Upper lobe of right lung (tissue), 1 donor: ENCODE results near the gene PLEK. TPM values are rescaled to one million over a fixed set of nuclear protein-coding genes. Genes with fewer than 3 reads are reported as not detected.

ENCODE experiments used
- ATAC-seq: fragments of 200-7000 bp; cut with Tn5 transposase; one replicate; pipeline ENCODE4 v1.9.1; 2020; ENCODE audit warnings: mild to moderate bottlenecking, moderate library complexity
- DNase-seq: peaks from one replicate; pipeline ENCODE4 v3.0.0-alpha.2; 2020
- H3K27ac ChIP-seq: fragments of 200-600 bp; one replicate; pipeline ENCODE4 v1.8.0; 2022
- H3K27me3 ChIP-seq: fragments of 200-600 bp; one replicate; pipeline ENCODE4 v1.8.0; 2022; ENCODE audit warnings: mild to moderate bottlenecking
- H3K36me3 ChIP-seq: fragments of 200-600 bp; one replicate; pipeline ENCODE4 v1.8.0; 2022
- H3K4me1 ChIP-seq: fragments of 200-600 bp; one replicate; pipeline ENCODE4 v1.8.0; 2022
- H3K4me3 ChIP-seq: fragments of 200-600 bp; one replicate; pipeline ENCODE4 v1.8.0; 2022; ENCODE audit warnings: mild to moderate bottlenecking
- H3K9me3 ChIP-seq: fragments of 200-600 bp; one replicate; pipeline ENCODE4 v1.8.0; 2022
- intact Hi-C: fragments of 100-400 bp; cut with DNase I; formaldehyde crosslinking; loops from one replicate; pipeline ENCODE4 v1.11.0; 2022
- total RNA-seq: library from RNA; stranded (reverse); fragmentation: NEBNext Ultra II Directional; extraction: Animal tissue kit (Norgen Biotek cat#: 25700); gene quantifications from one replicate; pipeline ENCODE4 v1.2.1, GENCODE V29; 2021
- TF ChIP-seq, protein P1 (sequence below): fragments of 200-600 bp; IDR thresholded peaks from one replicate; pipeline ENCODE4 v1.8.0; 2022; ENCODE audit warnings: antibody characterized with exemption
- donor health status: DM: no; HTN: yes; CAD: no; lungs with severe emphysema.

PLEK gene
- total RNA-seq, 1 donor from 2014 or later = 32.9 TPM

DNA sequence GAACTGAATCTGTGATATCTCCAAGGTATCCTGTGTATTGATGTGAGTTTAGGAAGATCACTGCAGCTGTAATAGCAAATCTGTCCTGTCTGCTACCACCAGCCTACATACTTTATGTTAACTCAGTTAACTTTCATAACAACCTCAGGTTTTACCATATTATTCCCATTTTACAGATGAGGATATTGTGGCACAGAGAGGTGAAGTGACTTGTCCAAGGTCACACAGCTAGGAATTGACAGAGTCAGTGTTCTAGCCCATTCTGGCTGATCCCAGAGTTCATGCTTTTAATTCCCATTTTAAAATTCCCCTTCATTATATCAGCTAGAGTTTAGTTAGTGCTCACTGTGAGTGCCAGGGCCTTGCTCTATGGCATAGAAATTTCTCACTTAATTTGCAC, 49.4 kb downstream of the PLEK start:
- TF ChIP-seq, protein P1, sequence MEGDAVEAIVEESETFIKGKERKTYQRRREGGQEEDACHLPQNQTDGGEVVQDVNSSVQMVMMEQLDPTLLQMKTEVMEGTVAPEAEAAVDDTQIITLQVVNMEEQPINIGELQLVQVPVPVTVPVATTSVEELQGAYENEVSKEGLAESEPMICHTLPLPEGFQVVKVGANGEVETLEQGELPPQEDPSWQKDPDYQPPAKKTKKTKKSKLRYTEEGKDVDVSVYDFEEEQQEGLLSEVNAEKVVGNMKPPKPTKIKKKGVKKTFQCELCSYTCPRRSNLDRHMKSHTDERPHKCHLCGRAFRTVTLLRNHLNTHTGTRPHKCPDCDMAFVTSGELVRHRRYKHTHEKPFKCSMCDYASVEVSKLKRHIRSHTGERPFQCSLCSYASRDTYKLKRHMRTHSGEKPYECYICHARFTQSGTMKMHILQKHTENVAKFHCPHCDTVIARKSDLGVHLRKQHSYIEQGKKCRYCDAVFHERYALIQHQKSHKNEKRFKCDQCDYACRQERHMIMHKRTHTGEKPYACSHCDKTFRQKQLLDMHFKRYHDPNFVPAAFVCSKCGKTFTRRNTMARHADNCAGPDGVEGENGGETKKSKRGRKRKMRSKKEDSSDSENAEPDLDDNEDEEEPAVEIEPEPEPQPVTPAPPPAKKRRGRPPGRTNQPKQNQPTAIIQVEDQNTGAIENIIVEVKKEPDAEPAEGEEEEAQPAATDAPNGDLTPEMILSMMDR = no peak
- no peaks in the 10 kb centered on the region for H3K36me3 ChIP-seq
- intact Hi-C loops = no loop called here
- H3K9me3 ChIP-seq = no peaks in the 10 kb centered on the region
- H3K4me1 ChIP-seq = no peaks in the 10 kb centered on the region
- H3K27ac ChIP-seq = no peak overlapping the region
- H3K4me3 ChIP-seq = no peak overlapping the region
- ATAC-seq (no peak), DNase-seq (no peak)
- no peaks in the 10 kb centered on the region for H3K27me3 ChIP-seq

DNA sequence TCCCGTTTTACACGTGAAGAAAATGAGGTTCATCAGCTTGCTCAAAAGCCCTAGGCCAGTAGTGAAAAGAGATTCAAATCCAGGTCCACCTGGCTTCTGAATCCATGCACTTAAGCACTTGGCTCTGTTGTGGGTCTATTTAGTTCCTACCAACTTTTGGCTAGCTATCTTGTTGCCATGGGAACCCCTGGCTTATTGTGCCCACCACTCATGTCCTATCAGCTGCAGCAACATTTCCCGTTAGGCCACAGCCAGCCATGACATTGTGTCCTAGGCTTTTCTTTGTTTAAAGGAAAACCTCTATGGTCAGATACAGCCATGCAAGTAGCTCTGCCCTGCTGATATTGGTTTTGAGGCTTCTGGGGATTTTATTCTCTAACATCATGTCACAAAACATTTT, 49.8 kb downstream of the PLEK start:
- H3K36me3 ChIP-seq = no peaks in the 10 kb centered on the region
- no peaks in the 10 kb centered on the region for H3K4me1 ChIP-seq
- no peak for DNase-seq
- no peak for ATAC-seq
- H3K4me3 ChIP-seq = no peak overlapping the region
- TF ChIP-seq, protein P1 = no peak
- no peaks in the 10 kb centered on the region for H3K27me3 ChIP-seq
- no peak overlapping the region for H3K27ac ChIP-seq
- no peaks in the 10 kb centered on the region for H3K9me3 ChIP-seq
- intact Hi-C loops = no loop called here

DNA sequence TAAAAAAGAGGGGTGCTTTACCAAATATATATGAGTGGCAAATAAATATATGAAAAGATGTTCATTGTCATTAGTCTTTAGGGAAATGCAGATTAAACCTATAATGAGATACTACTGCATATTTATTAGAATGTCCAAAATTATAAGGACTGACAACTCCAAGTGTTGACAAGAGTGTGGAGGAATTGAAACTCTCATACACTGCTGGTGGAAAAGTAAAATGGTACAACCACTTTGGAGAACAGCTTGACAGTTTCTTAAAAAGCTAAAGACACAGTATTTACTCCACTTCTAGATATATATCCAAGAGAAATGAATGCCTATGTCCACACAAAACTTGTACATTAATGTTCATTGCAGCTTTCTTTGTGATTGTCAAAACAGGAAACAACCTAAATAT, 50.4 kb downstream of the PLEK start:
- no peak for ATAC-seq
- Histone ChIP-seq H3K4me3 (no peak overlapping the region), H3K9me3 (no peaks in the 10 kb centered on the region), H3K4me1 (no peaks in the 10 kb centered on the region), H3K27ac (no peak overlapping the region), H3K36me3 (no peaks in the 10 kb centered on the region), H3K27me3 (no peaks in the 10 kb centered on the region)
- no peak for DNase-seq
- intact Hi-C loops = no loop called here
- TF ChIP-seq, protein P1 = no peak

DNA sequence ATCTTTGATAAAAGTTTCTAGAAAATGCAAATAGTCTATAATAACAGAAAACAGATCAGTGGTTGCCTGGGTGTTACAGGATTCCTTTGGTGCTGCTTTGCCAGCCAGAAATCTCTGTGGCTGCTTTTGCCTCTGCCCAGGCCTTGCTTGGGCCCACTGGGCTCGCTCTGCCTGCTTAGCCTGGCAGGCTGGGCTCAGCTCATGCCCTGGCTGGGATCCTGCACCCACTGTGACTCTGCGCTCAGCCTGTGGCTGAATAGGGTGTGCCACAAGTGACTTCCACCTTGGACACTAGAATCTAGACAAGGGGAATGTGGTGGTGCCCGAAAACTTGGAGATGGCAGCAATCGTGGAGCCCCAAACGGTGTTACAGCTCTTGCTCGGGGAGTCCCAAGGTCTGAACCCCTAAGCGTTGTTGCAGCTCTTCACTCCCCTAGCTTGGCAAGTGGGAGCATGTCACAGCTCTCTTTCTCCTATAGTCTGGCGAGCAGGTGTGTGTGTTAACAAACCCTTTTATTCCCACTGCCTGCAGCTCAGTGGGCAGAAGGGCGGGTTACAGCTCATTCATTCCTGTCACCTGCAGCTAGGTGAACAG, 51.1 kb downstream of the PLEK start:
- no peaks in the 10 kb centered on the region for H3K9me3 ChIP-seq
- no peaks in the 10 kb centered on the region for H3K4me1 ChIP-seq
- TF ChIP-seq, protein P1 = no peak
- intact Hi-C loops = no loop called here
- H3K36me3 ChIP-seq = no peaks in the 10 kb centered on the region
- no peak overlapping the region for H3K4me3 ChIP-seq
- ATAC-seq (no peak), DNase-seq (no peak)
- no peaks in the 10 kb centered on the region for H3K27me3 ChIP-seq
- H3K27ac ChIP-seq = no peak overlapping the region

DNA sequence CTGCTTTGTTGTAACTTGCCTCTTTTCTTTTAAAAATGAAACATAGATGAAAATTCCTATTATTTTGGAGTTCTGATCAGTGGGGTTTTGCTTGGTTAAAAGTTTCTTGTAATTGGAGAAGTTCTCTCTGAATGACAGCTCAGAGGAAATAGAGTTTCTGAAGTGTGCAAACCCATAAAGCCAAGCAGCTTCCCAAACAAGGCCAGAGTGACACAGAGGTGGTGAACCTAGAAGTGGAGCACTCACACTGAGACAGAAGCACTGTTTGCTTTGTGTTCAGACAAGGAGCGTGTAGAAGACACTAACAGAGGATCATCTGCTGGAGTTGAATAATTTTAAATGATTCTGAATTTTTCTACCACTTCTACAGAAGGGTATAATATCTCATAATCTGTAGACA, 52.8 kb downstream of the PLEK start:
- H3K36me3 ChIP-seq = no peaks in the 10 kb centered on the region
- no peak overlapping the region for H3K27ac ChIP-seq
- no peaks in the 10 kb centered on the region for H3K9me3 ChIP-seq
- intact Hi-C loops = no loop called here
- no peaks in the 10 kb centered on the region for H3K4me1 ChIP-seq
- TF ChIP-seq, protein P1 = no peak
- ATAC-seq (peak; percentile 31), DNase-seq (no peak)
- H3K4me3 ChIP-seq = no peak overlapping the region
- H3K27me3 ChIP-seq = no peaks in the 10 kb centered on the region

DNA sequence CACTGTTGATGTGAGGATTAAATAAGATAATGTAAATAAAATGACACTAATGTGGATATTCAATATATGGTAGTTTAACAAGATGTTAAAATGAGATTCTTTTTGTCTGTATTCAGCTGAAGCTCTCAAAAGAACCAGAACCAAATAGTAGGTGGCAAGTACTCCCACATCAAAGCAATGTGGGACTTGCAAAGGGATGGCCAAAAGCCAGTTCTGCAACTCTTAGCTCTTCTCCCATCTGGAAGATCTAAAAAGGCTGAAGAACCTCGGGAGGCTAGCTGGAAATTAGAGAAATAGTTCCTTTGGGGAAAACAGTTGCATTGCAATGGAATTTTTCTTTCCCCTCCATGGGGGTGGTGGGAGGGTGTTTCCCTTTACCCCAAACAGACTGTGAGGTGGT, 53.3 kb downstream of the PLEK start:
- Histone ChIP-seq H3K27ac (no peak overlapping the region), H3K27me3 (no peaks in the 10 kb centered on the region), H3K4me1 (no peaks in the 10 kb centered on the region), H3K4me3 (no peak overlapping the region), H3K9me3 (no peaks in the 10 kb centered on the region), H3K36me3 (no peaks in the 10 kb centered on the region)
- DNase-seq = no peak
- ATAC-seq = no peak
- intact Hi-C loops = no loop called here
- TF ChIP-seq, protein P1 = no peak
